ENCODE measurements around the gene FBLN2.

DNA sequence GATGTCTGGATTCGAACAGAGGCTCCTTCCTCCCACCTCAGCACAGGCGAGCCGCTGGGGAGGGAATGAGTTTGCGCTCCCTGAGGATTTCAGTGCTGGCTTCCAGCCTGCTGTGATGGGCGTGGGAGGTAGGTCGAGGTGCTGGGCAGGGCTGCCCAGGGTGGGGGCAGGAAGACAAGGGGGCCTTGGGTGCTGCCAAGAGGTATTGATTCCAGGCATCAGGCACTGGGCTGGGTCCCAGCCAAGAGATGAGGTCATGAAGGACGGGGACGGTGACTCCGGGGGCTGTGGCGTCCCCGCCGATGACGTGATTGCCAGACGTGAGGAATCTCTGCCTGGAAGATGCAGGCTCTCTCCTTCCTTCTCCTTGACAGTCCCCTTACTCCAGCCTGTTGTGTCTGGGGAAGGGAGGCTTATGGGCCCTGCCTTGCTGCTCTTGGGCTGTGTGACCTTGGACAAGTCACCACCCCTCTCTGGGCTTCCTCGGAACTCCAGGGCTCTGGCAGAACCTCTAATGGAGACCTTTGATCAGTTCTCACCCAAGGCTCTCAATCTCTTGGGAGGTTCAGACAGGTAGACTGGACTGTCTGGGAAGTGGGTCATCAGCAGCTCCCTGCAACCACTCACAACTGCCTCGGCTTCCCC, 116.8 kb downstream of the FBLN2 start:
- TF ChIP-seq CTCF (conservative IDR thresholded peaks at IDR 0.05) (no peak), ZFX (IDR thresholded peaks at IDR 0.05) (no peak)
